KMS-11 (cell line): Measurements from ENCODE around the gene ANKRD31.
A peak's percentile ranks its signal among the peaks of the same experiment; 100 is the strongest.

Experiments
- H2AFZ ChIP-seq: fragments of 200-600 bp; sonication (generic); 2 replicates; pipeline ENCODE4 v1.6.1; 2016; ENCODE audit warnings: antibody characterized with exemption, mixed run types, low read depth
- H3K27ac ChIP-seq: fragments of 200-600 bp; sonication (generic); 2 replicates; pipeline ENCODE4 v1.6.1; 2016; ENCODE audit warnings: mild to moderate bottlenecking, mixed run types
- H3K27me3 ChIP-seq: fragments of 200-600 bp; sonication (generic); 2 replicates; pipeline ENCODE4 v1.6.1; 2017; ENCODE audit warnings: mild to moderate bottlenecking, low read depth, mixed run types, moderate library complexity; ENCODE audit not compliant: insufficient read depth
- H3K36me3 ChIP-seq: fragments of 200-600 bp; sonication (generic); 2 replicates; pipeline ENCODE4 v1.6.1; 2017; ENCODE audit warnings: mild to moderate bottlenecking, mixed run types; ENCODE audit not compliant: insufficient read depth
- H3K4me1 ChIP-seq: fragments of 200-600 bp; sonication (generic); 2 replicates; pipeline ENCODE4 v1.6.1; 2016; ENCODE audit warnings: mild to moderate bottlenecking, low read depth, mixed run types; ENCODE audit not compliant: poor library complexity, severe bottlenecking
- H3K4me2 ChIP-seq: fragments of 200-600 bp; sonication (generic); 2 replicates; pipeline ENCODE4 v1.7.0; 2016; ENCODE audit warnings: mild to moderate bottlenecking, mixed run types
- H3K4me3 ChIP-seq: fragments of 200-600 bp; sonication (generic); IDR thresholded peaks from 2 replicates; pipeline ENCODE4 v1.6.1; 2017; ENCODE audit warnings: low read depth, low read length, mixed read lengths; ENCODE audit not compliant: insufficient read depth
- H3K79me2 ChIP-seq: fragments of 200-600 bp; sonication (generic); 2 replicates; pipeline ENCODE4 v1.6.1; 2016; ENCODE audit warnings: low read depth, mixed run types; ENCODE audit not compliant: insufficient read depth
- H3K9ac ChIP-seq: fragments of 200-600 bp; sonication (generic); 2 replicates; pipeline ENCODE4 v1.6.1; 2016; ENCODE audit warnings: mild to moderate bottlenecking, mixed run types
- H4K20me1 ChIP-seq: fragments of 200-600 bp; sonication (generic); 2 replicates; pipeline ENCODE4 v1.6.1; 2016; ENCODE audit warnings: mild to moderate bottlenecking, mixed run types; ENCODE audit not compliant: insufficient read depth
- TF ChIP-seq, protein P1 (sequence below): fragments of 200-600 bp; sonication (generic); conservative IDR thresholded peaks from 2 replicates; pipeline ENCODE4 v1.6.1; 2017; ENCODE audit warnings: low read depth, mild to moderate bottlenecking, antibody characterized with exemption, low read length, moderate library complexity, mixed read lengths

The ANKRD31 gene

DNA sequence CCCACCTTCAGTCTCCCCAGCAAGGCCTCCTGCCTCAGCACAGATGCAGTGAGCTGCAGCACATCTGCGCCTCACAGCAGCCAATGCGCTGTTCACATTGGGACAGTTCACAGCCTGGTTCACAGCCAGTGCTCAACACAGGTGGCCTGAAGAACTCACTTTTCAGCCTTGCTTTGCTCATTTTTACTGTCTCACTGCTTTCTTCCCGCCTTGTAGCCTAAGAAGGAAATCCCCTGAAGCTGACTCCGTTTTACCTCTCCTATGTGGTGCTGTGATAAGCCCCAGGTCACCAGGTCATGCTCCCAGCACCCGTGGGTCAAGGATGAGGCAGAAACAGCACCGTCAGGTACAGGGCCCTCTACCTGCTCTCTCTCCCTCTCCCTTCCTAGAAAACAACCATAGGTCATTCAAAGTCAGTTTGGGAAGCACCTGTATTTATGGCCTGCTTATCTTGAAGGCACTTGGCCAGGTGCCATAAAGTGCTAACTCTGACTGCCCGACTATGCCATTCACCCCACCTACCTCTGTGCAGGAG, 185.4 kb downstream of the ANKRD31 start:
- Histone ChIP-seq H3K4me3 (no peak overlapping the region), H3K9ac (no peak overlapping the region)

DNA sequence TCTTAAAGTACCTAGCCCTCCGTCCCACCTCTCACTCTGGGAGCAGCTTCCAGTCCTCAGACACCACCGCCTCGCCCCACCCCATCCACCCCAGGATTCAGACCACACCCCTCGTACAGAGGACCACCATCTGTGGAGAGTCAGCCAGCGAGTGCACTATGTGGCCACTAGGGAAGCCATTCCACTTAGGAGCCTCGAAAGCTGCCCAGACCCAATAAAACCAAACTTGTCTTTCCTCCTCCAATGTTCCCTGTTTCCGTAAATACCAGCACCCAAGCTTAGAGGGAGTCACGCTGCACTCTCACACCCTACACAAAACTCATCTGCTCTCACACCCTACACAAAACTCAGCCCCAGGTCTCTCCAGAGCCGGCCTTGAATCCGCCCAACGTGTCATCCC, 186.3 kb downstream of the ANKRD31 start:
- Histone ChIP-seq H3K4me3 (no peak overlapping the region), H3K4me2 (peak overlapping the region; percentile 11; the same call in 1 of the 2 replicates)

More for the DNA sequence above, 185.4 kb downstream of the ANKRD31 start:
- no peaks in the 10 kb centered on the region for H3K36me3 ChIP-seq
- TF ChIP-seq, protein P1, sequence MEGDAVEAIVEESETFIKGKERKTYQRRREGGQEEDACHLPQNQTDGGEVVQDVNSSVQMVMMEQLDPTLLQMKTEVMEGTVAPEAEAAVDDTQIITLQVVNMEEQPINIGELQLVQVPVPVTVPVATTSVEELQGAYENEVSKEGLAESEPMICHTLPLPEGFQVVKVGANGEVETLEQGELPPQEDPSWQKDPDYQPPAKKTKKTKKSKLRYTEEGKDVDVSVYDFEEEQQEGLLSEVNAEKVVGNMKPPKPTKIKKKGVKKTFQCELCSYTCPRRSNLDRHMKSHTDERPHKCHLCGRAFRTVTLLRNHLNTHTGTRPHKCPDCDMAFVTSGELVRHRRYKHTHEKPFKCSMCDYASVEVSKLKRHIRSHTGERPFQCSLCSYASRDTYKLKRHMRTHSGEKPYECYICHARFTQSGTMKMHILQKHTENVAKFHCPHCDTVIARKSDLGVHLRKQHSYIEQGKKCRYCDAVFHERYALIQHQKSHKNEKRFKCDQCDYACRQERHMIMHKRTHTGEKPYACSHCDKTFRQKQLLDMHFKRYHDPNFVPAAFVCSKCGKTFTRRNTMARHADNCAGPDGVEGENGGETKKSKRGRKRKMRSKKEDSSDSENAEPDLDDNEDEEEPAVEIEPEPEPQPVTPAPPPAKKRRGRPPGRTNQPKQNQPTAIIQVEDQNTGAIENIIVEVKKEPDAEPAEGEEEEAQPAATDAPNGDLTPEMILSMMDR = no peak
- H2AFZ ChIP-seq = peak overlapping the region; percentile 12; the same call in 1 of the 2 replicates
- H3K4me2 ChIP-seq = peak overlapping the region; percentile 69; the same call in 1 of the 2 replicates
- no peaks in the 10 kb centered on the region for H3K79me2 ChIP-seq
- H3K27ac ChIP-seq = peak overlapping the region; percentile 21; the same call in 1 of the 2 replicates
- H3K27me3 ChIP-seq = no peaks in the 10 kb centered on the region
- H3K4me1 ChIP-seq = peaks cover 48% of the 10 kb centered on the region
- no peaks in the 10 kb centered on the region for H4K20me1 ChIP-seq

DNA sequence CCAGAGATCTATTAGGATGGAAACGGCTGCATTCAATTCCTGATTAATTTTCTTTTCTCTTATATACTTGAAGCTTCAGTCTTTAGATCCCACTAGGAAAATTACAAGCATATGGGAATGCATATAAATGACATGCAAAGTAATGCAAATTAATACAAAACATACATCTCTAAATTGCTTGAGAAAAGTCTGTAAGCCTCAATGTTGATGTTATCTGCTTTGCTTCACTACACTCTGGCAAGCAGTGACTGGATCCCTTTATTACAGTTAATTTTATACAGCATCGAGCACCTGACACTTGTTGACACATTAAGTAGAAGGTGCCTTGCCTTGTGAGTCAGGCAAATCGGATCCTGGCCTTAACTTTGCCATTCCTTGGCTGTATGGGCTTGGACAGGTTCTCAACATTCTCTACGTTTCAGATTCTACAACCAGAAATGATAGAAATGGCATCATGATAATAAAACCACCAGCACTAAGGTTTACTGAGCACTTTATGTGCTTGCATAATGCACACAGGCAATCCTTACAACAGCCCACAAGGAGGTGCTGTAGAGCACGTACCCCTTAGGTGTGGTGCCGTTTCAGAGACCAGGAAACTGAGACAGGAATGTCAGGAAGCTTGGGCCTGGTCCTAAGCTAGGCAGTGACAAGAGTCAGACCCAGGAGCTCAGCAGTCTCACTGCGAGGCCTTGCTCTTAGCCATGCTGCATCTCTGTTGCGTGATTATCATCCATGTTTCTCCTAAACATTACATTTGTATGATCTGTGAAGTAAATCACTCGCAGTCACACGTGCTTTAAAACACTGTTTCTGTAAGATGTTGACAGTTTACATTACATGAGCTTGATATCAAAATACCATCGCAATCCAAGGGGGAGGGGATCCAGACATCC, 187.0 kb downstream of the ANKRD31 start:
- Histone ChIP-seq H3K4me2 (peak overlapping the region; percentile 91), H3K27ac (peak overlapping the region; percentile 55; the same call in 1 of the 2 replicates), H2AFZ (peak overlapping the region; percentile 83; the same call in 1 of the 2 replicates), H4K20me1 (no peaks in the 10 kb centered on the region), H3K4me3 (no peak overlapping the region), H3K9ac (peak overlapping the region; percentile 38; the same call in 1 of the 2 replicates), H3K27me3 (no peaks in the 10 kb centered on the region), H3K79me2 (no peaks in the 10 kb centered on the region), H3K36me3 (no peaks in the 10 kb centered on the region), H3K4me1 (peaks cover 52% of the 10 kb centered on the region)
- TF ChIP-seq, protein P1 = peak; percentile 88

More for the DNA sequence above, 186.3 kb downstream of the ANKRD31 start:
- TF ChIP-seq, protein P1 = no peak
- H3K9ac ChIP-seq = no peak overlapping the region
- H3K79me2 ChIP-seq = no peaks in the 10 kb centered on the region
- H3K36me3 ChIP-seq = no peaks in the 10 kb centered on the region
- H3K27ac ChIP-seq = no peak overlapping the region
- H2AFZ ChIP-seq = peak overlapping the region; percentile 14; the same call in 1 of the 2 replicates
- H4K20me1 ChIP-seq = no peaks in the 10 kb centered on the region
- H3K27me3 ChIP-seq = no peaks in the 10 kb centered on the region
- peaks cover 48% of the 10 kb centered on the region for H3K4me1 ChIP-seq

DNA sequence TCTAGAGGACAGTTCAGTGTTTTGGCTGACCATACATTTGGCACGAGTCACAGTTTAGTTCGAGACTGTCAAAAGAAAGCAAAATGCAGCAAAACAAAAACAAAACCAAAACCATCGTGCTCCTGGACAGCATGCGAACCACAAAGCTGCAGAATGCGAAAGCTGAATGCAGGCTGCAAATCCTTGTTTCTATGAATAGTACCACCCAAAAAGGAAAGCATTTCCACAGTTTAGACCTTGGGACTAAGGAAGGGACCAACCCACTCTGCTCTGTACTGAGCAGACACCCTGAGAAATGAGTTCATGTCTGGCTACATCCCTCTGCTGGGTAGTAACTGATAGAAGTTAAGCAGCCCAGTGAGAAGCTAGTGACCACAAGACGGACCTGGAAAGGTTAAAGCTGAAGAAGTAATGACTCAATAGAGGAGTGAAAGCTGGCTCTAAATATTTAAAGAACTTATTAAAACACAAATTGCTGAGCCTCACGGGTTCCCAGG, 188.2 kb downstream of the ANKRD31 start:
- H3K79me2 ChIP-seq = no peaks in the 10 kb centered on the region
- peaks cover 52% of the 10 kb centered on the region for H3K4me1 ChIP-seq
- peak overlapping the region; percentile 38; the same call in 1 of the 2 replicates for H3K9ac ChIP-seq
- no peak overlapping the region for H3K4me3 ChIP-seq
- TF ChIP-seq, protein P1 = no peak
- no peaks in the 10 kb centered on the region for H3K36me3 ChIP-seq
- no peaks in the 10 kb centered on the region for H3K27me3 ChIP-seq
- peak overlapping the region; percentile 83 for H2AFZ ChIP-seq
- H3K4me2 ChIP-seq = peak overlapping the region; percentile 91
- no peaks in the 10 kb centered on the region for H4K20me1 ChIP-seq
- H3K27ac ChIP-seq = peak overlapping the region; percentile 55
